CD4-positive, alpha-beta T cell treated with Interleukin-6 at 100 ng/mL for 8 hours (primary cell): ENCODE measurements around the gene ZBTB33.

ENCODE experiments used
- DNase-seq: peaks from one replicate; pipeline ENCODE4 v3.0.0-alpha.2; 2020; ENCODE audit warnings: mixed read lengths, low spot score

Gene ZBTB33

DNA sequence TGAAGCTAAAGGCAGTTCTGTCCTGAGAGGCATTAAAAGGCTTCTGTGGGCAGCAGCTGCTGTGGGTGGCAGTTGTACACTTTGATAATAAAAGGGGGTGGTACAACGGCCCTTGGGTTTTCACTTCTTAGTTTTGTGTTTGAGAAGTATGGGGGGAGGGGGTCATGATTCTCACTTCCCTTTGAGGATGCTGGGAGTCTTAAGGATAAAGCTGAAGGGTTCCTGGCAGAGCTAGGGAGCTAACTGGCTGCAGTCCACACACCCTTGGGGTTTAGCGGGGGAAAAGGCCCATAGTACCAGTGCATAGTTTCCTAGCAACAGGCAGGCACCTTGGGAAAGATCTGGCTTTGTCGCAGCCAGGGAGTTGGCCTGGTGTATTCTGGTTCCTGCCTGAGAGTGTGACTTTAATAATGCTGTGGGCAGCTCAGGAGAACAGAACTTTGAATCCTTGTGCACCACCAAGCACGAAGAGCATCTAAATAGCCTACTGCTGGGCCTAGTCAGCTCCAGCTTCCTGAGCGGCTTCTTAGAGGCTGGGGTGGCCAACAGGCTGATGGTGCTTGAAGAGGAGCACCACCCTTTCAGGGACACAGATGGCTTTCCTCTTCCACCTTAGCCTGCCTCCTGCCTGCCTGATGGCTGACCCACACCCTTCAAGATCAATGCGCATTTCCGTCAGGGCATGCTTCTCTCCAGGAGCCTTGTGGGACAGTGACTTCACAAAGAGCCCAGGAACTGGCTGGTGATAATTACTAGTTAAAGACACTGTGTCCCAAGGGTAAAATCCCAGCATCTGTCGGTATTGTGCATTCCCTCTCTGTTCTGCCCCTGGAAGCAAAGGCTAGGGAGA is 12.5 kb downstream of the ZBTB33 start:
- DNase-seq: no peak

DNA sequence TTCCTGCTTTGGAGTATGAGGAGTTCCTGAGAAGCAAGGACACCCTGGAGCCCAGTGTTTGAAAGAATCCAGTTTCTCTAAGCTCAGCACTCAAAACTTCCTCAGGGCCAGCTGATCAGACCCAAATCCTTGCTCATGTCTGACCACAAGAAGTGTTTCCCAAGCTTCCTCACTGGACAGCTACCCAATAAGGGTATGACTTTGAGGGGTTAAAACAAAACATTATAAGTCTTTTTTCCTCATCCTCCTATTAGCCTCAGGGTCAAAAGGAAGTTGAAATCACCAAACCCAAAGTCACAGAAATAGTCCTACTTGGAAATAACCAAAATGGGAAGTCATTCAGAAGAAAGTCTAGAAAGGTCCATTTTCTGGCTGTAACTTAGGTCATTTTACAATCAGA is 13.7 kb downstream of the ZBTB33 start:
- DNase-seq: no peak

DNA sequence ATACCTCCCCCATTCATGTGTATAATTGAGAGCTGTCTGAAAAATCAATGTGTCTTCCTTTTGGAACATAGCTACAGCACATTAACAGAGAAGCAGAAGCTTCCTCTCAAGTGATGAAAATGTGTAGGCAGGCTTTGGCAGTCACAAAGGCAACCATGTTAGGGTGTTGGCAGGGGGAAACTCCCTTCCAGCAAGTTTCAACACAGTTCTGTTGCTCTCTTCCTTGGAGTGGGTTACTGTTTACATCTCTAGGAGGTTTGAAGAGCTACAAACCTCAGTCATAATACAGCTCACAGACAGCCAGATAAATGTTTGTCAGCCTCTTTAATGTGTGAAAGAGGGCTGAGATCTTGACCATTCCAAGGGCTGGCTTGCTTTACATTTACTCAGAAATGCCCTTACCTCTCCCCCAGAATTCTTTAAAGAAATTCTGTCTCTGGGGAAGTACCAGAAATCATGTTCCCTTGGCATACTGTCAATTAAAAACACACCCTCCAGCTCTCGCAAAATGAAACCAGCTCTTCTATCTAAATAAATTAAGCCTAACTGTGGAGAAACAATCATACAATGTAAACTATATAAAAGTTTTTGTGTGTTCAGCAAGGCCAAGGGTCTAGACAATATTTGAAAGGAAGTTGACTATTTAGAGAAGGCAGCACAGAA is 18.9 kb downstream of the ZBTB33 start:
- peak; percentile 24 for DNase-seq

DNA sequence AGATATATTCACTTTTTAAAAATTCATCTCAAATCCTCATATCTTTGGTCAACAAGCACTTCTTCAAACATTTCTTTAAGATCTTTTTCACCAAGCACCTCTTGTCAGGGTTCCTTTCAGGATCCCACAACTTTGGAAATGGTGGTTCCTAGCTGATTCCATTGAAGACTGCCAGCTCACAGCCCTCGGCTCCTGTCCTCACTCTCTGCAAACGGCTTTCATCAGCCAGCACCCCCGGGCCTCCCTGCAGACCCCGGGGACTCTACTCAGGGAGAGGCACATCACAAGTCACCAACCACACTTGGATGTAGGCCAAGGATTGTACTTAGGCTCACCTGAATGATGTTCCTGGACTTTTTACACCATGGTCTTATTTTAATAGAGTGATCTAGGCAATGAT is 20.0 kb downstream of the ZBTB33 start:
- DNase-seq: no peak

DNA sequence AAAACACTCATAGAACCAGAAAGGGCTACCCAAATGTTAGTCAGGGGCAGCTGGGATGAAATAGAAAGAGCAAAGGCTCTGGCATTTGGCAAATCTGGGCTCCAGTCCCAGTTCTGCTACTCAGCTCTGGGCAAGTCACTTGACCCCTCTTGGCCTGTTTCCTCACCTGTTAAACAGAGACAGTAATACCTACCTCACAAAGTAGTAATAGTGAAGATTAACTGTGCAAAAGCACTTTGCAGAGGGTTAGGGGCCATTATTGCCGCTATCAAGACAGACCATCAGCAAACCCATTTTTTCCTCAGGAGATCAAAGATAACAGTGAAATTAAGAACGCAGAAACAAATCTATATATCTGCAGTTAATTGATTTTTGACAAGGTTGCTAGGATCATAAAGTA is 20.6 kb downstream of the ZBTB33 start:
- no peak for DNase-seq

DNA sequence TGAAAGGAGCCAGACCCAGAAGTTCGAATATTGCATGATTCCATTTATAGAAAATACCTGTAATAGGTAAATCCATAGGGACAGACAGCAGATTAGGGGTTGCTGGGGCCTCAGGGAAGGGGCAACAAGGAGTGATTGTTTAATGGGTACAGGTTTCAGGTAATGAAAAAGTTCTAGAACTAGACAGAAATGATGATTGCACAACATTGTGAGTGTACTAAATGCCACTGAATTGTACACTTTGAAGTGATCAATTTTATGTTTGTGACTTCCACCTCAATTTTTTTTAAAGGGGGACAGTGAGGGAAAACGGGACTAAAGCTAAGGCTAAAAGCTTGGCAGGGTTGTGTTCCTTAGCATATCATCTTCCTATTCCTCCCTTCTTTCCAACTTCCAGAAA is 23.5 kb downstream of the ZBTB33 start:
- DNase-seq: no peak

DNA sequence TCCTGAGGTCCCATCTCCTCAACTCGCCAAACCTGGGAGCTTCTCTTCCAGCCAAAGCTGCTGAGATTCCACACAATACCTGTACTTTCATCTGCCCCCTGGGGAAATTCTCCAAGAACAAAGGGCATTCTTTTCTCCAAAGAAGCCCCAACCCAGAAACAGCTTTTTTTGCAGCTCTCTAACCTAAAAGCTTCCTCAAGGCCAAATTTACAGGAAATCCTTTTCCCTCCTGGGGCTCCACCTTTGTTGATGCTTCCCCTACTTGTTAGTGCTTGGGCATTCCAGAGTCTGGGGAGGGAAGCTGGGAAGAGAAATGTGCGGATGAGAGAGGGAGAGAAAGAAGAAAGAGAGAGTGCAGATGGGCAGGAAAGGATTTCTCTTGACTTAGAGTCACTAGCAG is 24.3 kb downstream of the ZBTB33 start:
- DNase-seq: no peak

DNA sequence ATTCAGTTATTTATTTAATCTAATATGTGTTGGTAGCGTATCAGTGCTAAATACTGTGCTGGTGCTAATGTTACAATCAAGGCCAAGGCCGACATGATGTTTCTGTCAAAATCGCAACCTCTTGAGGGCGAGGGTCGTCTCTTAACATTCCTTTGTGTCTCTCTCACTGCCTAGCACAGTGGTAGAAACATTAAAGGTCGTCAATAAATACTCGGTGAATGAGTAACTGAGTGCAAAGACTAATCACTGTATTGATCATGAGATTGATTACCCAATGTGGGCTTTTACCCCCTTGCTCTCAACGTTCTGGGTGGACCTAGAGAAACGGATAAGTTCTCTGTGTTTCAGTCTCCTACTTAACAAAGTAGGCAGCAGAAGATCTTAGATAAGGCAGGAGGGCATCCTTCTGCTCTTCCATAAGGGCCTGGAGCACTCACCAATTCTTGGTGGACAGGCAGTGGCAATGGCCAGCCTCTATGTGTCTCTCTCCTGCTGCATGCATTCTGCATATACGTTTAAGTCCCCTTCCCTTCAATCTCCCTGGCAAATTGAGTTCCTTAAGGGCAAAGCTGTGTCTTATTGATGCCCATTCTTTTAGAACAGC is 30.5 kb downstream of the ZBTB33 start:
- DNase-seq: no peak

DNA sequence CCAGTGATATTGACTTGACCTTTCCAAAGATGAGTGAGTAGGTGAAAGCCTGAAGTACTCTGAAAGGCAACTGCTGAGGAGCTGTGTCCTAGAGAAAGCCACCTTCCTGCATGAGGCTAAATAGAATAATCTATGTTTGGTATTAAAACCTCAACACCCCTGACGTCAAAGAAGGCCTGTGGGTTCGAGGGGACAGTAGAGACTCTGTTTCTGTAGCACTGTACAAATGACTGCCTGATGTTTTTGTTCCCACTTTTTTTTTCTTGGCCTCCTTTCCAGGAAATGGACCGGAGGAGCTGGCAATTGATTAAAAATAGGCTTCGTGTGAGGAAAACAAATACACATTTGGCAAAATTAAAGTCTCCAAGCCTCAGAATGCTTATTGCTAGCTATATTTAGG is 31.1 kb downstream of the ZBTB33 start:
- DNase-seq: no peak

DNA sequence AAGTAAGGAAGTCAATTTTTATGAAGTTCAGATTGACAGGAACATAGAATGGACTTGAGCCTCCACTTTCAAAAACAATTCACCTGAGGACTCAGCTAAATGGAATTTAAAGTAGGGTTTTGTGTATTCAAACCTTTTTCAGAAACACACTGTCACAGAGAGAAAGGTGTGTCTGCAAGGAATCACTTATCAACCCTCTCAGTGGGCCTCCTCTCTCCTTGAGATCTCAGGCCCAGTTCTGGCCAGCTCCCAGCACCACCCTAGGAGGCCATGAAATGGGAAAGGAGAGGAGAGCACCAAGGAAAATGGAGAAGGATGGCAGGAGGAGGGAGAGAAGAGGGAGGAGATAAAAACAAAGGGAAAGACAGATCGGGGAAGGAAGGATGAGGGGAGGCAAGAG is 32.1 kb downstream of the ZBTB33 start:
- DNase-seq: no peak

DNA sequence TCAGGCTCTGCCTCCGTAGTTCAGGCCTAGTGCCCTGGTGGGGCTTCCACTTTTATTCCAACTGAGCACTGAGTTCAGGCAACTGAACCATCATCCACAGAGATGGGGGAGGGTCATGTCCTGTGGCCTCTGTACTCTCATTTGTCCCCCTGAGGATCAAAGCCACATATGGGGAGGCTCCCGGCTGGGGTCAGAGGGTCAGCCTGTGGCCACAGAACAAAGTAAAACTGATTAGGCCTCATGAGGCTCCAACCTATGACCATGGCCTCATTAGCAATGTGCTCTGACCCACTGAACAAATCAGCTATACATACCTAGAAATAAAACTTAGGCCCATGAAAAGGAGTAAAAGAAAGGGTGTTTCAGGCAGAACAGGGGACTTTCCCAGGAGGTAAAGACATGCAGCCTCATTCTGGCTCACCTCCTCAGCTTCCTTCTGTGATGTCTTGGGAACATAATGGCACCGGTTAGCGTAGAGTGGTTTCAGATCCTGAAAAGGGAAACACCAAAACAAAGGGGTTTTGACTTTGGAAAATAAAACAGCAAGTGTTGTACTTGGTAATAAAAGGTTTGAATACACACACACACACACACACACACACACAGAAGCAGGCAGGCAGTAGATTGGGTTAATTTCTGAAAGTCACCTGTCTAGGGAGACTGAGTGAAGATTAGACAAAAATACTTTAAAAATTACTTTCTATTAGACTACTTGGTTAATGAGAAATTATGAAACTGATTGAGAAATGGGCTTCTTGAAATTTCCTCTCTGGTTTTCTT is 36.3 kb downstream of the ZBTB33 start:
- DNase-seq: no peak

DNA sequence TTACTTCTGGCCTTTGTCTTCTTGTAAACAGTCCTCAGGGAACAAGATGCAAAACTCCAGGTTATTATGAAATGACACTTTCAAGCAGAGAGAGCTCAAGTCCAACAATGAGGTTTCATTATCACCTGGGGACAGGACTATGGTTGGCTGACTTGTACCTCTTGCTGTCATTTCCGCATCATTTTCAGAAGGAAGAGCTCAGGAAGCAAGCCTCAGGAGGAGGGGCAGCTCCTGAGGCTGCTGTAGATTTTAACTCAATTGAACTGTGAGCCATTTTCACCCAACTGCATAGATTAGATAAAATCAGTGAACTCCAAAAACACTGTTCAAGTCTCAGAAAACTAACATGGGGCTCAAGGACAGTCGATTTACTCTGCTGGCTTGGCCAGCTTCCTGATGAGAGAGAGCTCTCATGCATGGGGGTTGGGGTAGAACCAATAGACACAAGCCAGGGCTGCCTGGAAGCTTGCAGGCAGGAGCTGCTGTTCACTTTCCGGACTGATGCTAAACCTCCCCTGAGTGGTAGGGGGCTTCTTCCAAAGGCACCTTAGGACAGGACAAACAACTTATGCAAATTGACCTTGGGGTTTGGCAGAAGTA is 37.0 kb downstream of the ZBTB33 start:
- no peak for DNase-seq

DNA sequence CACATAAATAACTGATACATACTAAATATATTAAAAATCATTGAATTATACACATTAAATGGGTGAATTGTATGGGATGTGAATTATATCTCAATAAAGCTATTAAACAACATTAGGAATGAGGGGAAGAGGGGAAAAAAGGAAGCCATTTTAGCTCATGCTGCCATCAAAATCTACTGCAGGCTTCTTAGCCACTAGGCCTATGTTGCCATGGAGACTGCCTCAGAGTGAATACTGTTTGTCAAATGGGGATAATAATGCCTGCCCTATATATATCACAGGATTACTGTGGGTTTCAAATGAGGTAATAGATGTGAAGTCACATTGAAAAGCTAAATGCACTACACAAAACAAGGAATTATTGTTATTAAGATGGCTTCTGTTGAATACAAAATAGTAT is 39.5 kb downstream of the ZBTB33 start:
- no peak for DNase-seq

DNA sequence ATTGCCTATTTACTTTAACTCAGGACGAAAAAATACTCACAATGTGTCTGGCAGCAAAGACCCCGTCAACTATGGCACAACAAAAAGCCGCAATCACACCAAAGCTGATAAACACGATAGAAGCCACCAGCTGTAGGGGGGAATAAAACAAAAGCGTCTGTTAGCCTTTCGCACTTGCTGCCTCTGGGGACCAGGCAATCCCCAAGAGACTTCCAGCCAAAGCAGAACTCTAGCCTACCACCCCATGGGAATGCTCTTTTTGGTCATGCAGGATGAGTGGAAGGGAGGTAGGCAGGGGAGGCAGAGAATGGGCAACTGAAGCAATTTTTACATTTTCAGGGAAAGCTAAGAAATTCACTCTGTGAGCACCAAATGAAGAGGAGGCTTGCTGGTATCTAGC is 40.6 kb downstream of the ZBTB33 start:
- DNase-seq: no peak

DNA sequence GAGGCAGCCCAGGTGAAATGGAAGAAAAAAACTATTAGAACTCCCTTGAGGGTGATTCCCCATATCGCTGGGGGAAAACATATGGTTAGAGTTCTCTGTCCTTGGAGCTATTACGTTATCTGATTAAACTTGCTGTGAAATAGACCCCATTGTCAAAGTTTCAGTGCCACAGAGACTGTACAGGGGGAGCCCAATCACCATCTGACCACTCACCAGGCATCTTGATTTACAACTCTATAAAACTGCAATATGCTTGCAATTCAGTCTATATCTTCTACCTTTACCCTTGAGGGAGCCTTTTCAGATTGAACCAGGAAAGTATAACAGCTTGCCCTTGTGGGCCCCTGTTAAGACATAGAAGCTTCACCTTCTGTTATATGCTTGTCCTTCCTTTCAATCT is 42.4 kb downstream of the ZBTB33 start:
- DNase-seq: no peak

DNA sequence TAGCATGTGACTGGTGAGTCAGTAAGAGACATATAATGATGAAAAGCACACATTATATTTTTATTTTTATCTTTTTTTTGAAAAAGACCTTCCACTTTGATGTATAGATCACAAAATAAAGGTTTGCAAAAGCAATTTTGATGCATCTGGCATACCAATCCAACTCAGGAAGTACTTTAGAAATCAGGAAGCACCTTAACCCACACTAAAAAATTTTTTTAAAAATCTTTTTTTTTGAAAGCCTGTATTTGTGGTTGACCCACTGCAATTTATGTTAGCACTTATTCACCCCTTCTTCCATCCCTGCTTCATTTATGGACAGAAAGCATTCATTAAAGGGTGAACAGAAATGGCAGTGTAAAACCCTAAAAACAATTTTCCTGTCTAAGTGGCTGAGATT is 44.0 kb downstream of the ZBTB33 start:
- DNase-seq: no peak

DNA sequence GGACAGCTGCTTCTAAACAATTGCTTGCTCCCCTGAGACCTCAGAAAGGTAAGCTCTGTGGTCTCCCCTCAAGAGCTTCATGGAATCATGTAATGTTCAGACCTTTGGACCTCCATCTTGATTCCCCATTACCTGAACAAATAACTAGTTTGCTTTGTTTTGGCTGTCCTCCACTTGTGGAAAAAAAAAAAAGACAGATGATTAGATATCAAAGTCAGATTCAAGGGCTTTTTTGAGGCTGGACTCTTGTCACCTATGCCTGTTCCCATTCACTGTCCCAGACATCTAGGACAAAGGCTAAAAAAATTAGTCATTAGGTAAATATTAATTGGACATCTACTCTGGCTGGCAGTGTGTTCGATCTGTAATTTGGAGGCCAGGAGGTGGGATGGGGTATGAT is 47.3 kb downstream of the ZBTB33 start:
- DNase-seq: no peak

DNA sequence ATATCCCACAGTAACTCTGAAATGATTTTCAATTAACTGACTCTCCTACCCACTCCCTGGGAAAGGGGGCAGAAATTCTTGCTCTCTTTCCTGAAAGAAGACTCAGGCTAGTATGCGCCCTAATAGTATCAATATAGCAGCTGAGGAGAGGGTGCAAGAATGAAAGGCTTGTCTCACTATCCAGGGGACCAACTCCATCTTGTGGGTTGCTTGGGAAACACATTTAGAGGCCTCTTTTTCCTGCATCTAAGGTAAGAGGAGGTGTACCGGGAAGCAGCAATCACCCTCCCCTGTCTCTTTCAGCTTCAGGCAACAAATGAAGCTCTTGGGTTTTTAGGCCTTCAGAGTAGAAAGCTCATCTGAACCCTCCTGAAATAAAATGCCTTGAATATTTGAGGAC is 49.3 kb downstream of the ZBTB33 start:
- DNase-seq: no peak

DNA sequence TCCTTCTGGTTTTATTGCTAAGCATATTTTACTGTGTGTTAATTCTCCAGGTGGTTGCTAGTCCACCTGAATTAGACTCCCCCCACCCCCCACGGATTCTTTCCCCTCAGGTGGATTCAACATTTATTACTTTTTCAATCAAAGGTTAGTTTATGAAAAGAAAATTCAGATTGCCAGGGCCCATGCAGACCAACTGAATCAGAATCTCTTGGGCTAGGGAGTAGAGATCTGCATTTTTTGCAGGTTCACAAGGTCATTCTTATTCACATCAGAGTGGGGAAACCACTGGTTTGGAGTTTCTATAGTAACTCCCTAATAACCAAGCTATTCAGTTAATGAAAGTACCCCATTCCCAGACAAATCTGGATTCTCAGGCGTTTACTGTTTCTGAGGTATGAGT is 50.9 kb downstream of the ZBTB33 start:
- no peak for DNase-seq

DNA sequence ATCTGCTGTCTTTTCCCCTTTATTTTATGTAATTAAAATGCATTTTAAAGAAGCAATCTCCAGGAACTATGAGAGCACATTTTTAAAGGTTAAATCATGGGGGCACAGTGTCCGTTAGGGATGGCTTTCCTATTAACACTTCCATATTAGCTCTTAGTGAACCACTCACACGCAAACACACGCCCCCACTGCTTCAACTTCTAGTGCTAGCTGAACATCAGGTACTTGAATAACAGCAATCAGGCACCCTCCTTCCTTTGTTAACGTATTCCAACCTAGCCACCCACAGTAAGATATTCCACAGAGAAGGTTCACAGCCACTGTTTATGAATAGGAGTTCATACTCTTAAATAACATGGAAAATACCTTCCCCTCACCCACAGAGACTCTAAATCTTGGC is 51.3 kb downstream of the ZBTB33 start:
- DNase-seq: no peak

DNA sequence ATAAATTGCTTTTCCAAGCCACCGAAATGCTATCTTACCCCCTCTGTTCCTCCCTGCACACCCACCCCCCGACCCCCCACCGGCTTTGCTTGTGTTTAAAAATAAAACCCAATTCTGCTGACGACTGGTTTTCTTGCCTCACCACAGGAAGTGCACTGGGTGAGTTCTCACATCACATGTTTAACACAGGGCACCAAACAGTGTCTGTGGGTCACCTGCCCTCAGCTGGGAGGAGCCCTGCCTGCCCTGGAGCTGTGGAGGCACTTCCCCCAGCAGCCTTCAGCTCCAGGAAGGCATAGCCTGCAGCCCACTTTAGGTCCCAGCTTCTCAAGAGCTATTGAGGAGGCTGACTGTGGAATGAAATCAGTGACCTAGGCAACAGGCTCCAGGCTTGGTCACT is 51.8 kb downstream of the ZBTB33 start:
- DNase-seq: peak; percentile 54

DNA sequence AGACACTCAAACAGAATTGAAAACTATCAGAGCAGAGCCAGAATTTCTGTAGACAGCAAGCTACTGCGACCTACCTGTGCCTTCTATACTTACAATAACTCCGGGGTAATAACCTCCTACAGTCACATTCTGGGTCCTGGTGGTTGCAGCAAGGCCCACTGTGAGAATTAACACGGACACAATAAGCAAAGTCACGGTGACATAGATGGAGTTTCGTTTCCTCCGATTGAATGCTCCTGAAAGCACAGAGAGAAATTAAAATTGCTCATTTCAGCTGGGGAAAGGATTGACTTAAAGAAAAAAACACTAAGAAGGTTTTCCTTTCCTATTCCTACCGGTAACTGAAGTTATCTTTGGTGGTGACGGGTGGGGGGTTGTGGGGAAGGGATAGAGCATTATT is 53.6 kb downstream of the ZBTB33 start:
- DNase-seq: no peak
